GM19193 (cell line): ENCODE data around the gene PRPF19.

Experiments
- POLR2A ChIP-seq: IDR thresholded peaks from 4 replicates; pipeline ENCODE4 v1.6.1; 2011; ENCODE audit not compliant: insufficient read depth, insufficient read length; ENCODE audit errors: extremely low read depth

PRPF19 gene

DNA sequence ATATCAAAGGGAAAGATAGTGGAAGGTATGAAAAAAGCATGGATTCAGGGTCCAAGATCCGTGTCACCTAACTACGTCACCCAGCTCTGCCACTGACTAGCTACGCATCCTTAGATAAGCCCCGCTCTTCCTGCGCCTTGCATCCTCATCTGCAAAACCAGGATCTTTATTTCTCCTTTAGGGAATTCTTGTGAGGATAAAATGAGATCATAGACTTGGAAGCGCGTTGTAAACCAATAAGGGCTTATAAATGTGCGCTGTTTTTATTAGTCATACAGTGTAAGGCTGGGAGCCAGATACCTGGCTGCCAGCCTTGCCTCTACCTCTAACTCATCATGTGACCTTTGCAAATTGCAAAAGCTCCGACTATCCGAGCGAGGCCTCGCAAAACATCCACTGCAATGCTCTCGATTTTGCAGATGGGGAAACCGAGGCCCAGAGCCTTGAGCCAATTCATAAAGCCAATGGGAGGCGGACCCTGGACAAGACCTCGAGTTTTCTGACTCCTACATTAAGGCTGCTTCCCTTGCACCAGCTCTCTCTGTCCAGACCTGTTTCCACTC, 753 bp downstream of the PRPF19 start:
- no peak for TF ChIP-seq POLR2A

DNA sequence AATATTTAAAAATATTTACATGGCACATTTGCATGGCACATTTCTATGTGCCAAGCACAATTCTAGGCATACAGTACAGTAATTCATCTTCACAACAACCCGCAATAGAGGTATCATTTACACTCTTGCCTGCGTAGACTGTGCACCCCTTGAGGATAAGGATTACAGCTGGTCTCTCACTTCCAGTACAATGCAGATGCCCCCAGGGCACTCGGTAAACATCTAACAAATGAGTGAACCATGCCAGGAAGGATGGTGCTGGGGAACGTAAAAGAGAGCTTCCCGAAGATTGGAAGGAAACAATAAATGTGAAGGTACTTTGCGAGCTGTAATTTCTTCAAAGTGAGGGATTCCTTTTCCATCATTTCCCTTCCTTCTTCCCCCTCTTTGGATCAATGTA, 1.3 kb downstream of the PRPF19 start:
- TF ChIP-seq POLR2A: no peak

GRCh38 chr11:60902625-60903024, 3.8 kb downstream of the PRPF19 start:
- no peak for TF ChIP-seq POLR2A

DNA sequence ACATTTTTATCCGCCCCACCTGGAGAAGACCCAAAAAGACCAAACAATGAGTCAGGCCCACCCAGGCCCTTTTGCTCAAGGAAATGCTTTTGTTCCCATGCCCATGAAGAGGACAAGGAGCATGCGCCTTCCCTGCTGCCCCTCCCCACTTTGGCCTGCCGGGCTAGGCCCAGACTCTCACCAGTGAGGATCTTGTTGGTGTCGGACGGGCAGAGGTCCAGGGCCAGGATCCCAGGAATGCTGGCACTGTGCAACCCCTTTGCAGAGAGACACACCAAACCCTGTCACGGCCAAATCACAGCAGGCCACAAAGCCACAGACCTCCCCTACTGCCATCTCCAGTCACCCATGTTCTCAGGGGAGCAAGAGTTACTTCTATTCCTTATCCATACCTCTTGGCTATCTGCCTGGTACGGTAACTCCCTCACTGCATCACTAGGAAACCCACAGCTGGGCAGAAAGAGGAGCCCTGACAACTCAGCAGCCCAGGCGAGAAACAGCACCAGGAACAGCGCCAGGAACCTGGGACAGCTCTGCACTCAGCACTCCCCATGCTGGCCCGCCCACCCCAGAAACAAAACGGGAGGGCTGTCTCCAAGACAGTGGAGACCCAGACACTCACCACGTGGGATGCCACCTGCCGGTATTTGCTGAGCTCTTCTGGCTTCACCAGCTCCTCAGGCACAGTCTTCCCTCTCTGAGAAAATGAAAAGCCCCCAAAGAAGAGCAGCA, 5.5 kb downstream of the PRPF19 start:
- no peak for TF ChIP-seq POLR2A

DNA sequence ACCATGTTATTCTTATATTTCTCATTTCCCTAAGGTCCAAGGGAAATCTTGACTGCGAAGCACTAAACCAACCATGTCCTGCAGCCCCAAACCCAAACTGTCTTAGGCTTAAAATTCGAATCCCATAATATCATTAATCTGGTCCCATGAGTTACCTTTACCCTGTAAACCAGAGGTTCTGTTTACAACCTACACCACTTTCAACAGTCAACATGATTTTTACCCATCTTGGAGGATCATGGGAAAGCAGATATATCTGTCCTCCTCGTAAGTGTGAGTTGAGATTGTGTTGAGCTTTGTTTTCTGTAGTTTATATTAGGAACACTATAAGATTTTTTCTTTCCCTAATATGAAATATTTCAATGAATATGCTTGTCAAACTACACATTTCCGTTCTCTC, 6.4 kb downstream of the PRPF19 start:
- TF ChIP-seq POLR2A: no peak

- no peak for TF ChIP-seq POLR2A
Measured at GRCh38 chr11:60899046-60899936, 7.1 kb downstream of the PRPF19 start.

DNA sequence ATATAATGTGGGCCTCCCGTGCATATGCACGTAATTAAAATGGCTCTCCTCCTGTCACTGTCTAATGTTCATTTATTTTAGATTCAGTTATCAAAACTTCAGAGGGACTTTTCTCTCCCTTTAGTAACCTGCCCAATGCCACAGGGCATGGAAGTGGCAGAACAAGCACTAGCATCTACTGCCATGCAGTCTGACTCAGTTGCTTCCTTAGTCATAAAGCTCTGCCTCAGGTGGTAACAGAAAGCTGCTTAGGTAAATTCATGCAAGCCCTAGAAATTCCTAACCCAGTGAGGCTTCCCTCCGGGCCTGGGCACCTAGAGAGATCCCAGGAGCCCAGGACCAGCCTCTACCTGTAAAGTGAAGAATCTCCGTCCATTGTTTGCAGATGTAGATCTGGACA, 8.9 kb downstream of the PRPF19 start:
- no peak for TF ChIP-seq POLR2A

- no peak for TF ChIP-seq POLR2A
Measured at GRCh38 chr11:60895687-60896086, 10.7 kb downstream of the PRPF19 start.

DNA sequence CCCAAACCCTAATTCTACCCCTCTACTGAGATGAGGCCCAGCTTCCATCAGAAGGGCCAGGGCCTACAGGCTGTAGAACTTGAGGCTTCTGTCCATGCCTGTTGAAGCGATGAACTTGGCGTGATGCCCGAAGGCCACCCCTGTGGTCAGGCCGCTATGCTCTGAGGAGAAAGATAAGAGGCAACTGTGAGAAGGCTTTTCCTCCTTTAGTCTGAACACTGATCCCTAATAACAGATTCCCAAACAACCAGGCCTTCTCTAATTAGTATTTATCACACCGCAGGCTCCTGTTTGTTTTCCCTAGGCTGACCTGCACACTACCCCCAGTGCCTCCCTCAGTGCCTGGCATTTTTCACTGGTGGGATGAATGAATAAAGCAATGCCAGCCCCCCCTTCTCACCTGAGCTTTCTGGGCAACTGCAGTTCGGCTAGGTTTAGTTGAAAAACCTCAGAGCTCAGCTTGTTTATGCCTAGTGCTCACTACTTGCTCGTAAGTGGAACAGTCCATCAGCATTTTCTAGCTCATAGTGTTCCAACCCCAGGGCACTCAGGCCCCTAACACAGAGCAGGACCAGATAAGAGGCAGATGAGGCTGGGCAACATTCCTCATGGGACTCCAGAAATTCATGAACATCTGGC, 15.2 kb downstream of the PRPF19 start:
- no peak for TF ChIP-seq POLR2A

DNA sequence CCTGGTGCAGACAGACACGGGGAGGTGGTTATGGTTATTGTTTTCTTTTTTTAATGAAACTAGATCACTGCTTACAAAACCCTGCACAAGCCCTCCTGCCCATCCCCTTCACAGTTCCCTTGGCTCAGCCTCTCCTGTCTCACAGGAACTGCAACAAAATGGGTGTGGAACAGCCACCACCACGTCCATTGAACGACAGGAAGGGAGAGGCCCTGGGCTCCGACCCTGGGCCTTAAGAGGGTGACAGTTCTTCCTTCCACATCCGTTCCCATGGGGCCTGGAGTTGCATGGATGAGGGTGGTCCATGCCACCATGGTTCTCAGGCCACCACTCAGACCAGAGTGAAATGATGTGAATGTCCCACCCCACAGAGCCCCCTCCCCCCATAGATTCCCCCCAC, 15.7 kb downstream of the PRPF19 start:
- no peak for TF ChIP-seq POLR2A

DNA sequence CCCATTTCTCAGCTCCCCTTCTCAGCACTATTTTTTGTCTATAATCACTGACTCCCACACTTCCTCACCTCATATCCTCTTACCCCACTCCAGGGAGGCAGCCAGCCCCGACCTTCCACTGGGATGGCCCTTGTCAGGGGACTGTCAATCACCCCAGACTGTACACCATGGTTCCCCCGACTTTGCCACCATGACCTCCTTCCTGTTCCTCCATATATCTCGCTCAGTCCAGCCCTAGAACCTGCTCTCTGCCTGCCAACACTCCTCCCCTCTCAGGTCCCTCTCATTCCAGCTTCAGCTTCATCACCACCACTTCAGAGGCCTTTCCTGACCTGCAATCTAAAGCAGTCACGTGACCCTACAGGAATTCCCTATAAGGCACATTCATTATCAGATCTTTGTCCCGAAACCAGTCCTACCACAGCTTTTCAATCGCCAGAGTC, 16.5 kb downstream of the PRPF19 start:
- no peak for TF ChIP-seq POLR2A

DNA sequence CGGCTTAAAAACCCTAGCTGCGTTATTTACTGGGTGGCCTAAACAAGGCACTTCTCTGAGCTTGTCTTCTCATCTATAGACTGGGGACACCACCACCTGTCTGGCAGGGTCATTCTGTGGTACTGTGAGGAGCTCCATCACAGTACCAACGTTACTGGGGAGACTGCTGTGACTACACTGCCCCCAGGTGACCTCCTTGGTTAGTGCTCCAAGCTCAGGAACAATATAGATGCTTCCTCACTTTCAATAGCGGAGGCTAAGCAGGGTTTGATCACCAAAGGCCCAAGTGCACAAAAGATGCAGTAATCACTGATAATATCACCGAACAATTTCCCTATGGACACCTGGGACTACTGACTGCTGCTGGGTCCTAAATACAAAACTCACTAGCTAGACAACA, 18.8 kb downstream of the PRPF19 start:
- no peak for TF ChIP-seq POLR2A

- TF ChIP-seq POLR2A: no peak
Measured at GRCh38 chr11:60880643-60881282, 25.6 kb downstream of the PRPF19 start.

DNA sequence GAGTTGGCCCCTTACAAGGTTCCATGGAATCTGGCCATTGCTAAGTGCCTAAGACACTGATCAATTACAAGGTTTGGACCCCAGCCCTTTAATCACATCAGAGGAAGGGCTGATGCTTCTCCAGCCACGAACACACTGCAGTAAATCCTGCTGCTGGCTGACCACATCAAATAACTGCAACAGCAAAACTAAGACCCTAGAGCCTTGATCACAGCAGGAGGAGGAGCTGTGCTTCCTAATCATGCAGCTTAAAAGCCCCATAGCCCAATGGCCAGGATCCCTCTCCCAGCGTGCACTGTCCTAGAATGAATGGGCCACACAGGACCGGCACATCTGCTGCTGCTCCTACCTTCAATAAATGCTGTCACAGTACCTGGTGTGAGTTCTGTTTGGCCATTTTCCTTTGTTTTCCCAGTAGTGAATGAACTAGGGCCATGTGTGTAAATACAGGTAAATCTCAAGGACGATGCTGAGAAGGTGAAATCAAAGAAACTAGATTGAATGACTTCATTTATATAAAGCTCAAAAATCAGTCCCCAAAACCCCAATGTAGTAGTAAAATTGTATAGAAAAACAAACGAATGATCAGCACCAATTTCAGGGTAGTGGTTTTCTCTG, 26.3 kb downstream of the PRPF19 start:
- no peak for TF ChIP-seq POLR2A
